ENCODE data around the gene VASP. TPM values are rescaled to one million over a fixed set of nuclear protein-coding genes. Genes with fewer than 3 reads are reported as not detected.
A peak's percentile ranks its signal among the peaks of the same experiment; 100 is the strongest.

The VASP gene
- 25.7 TPM for total RNA-seq

GRCh38 chr19:45506989-45507871, at the start of gene VASP:
TSS of gene VASP (plus strand) at chr19:45507479. CDS start at chr19:45507772, 293 bp downstream.
- peak; percentile 92 for DNase-seq

GRCh38 chr19:45457776-45458175, 49.5 kb upstream of the VASP start:
- no peak for DNase-seq

GRCh38 chr19:45460807-45461347, 46.4 kb upstream of the VASP start:
- no peak for DNase-seq

- DNase-seq, result no peak
Measured at GRCh38 chr19:45462174-45462573, 45.1 kb upstream of the VASP start.

- no peak for DNase-seq
Measured at GRCh38 chr19:45463241-45463640, 44.0 kb upstream of the VASP start.

- no peak for DNase-seq
Measured at GRCh38 chr19:45464274-45464673, 43.0 kb upstream of the VASP start.

- DNase-seq, result no peak
Measured at GRCh38 chr19:45464852-45465441, 42.3 kb upstream of the VASP start.

- DNase-seq, result no peak
Measured at GRCh38 chr19:45467115-45467455, 40.2 kb upstream of the VASP start.

- peak; percentile 98 for DNase-seq
Measured at GRCh38 chr19:45467456-45468158, 39.7 kb upstream of the VASP start, which contains the start of gene FOSB. TSS of gene FOSB (plus strand) at chr19:45467996. CDS start at chr19:45468587, 591 bp downstream.

GRCh38 chr19:45468159-45468651, 39.1 kb upstream of the VASP start:
- no peak for DNase-seq

GRCh38 chr19:45468803-45469131, 38.5 kb upstream of the VASP start:
- no peak for DNase-seq

- DNase-seq, result peak; percentile 97
Measured at GRCh38 chr19:45469132-45469944, 37.9 kb upstream of the VASP start.

GRCh38 chr19:45469945-45470761, 37.1 kb upstream of the VASP start:
- DNase-seq, result no peak

- no peak for DNase-seq
Measured at GRCh38 chr19:45470762-45471081, 36.6 kb upstream of the VASP start.

GRCh38 chr19:45471111-45471930, 36.0 kb upstream of the VASP start:
- peak; percentile 61 for DNase-seq

GRCh38 chr19:45471931-45472562, 35.2 kb upstream of the VASP start:
- DNase-seq, result peak; percentile 54

- DNase-seq, result no peak
Measured at GRCh38 chr19:45472563-45473366, 34.5 kb upstream of the VASP start.

GRCh38 chr19:45473367-45473681, 34.0 kb upstream of the VASP start:
- DNase-seq, result peak; percentile 69
